Panc1 (cell line): ENCODE data around the gene GADL1.

Experiments used
- POLR2AphosphoS5 ChIP-seq: IDR thresholded peaks from 2 replicates; pipeline ENCODE4 v1.6.1; 2012; ENCODE audit warnings: mild to moderate bottlenecking, low read depth, low read length, moderate library complexity
- SIN3A ChIP-seq: IDR thresholded peaks from 2 replicates; pipeline ENCODE4 v1.6.1; 2012; ENCODE audit warnings: low read depth, mild to moderate bottlenecking, low read length, moderate library complexity, borderline replicate concordance; ENCODE audit not compliant: insufficient read depth
- TCF7L2 ChIP-seq: IDR thresholded peaks from 2 replicates; pipeline ENCODE4 v1.6.1; 2011; ENCODE audit warnings: mild to moderate bottlenecking, low read depth, low read length, inconsistent platforms
- TF ChIP-seq, protein P1 (sequence below): fragments of 450-650 bp; IDR thresholded peaks from 2 replicates; pipeline ENCODE4 v1.5.1; 2017; ENCODE audit warnings: mild to moderate bottlenecking
- TF ChIP-seq, protein P2 (sequence below), 2 experiments: IDR thresholded peaks; 2 replicates each; pipeline ENCODE4 v1.6.1; 2011 to 2012; ENCODE audit warnings: low read depth in 2 of 2, control low read depth in 1 of 2, low read length in 1 of 2, mild to moderate bottlenecking in 1 of 2, moderate library complexity in 1 of 2; ENCODE audit not compliant: insufficient read depth in 1 of 2

- TF ChIP-seq, protein P1, sequence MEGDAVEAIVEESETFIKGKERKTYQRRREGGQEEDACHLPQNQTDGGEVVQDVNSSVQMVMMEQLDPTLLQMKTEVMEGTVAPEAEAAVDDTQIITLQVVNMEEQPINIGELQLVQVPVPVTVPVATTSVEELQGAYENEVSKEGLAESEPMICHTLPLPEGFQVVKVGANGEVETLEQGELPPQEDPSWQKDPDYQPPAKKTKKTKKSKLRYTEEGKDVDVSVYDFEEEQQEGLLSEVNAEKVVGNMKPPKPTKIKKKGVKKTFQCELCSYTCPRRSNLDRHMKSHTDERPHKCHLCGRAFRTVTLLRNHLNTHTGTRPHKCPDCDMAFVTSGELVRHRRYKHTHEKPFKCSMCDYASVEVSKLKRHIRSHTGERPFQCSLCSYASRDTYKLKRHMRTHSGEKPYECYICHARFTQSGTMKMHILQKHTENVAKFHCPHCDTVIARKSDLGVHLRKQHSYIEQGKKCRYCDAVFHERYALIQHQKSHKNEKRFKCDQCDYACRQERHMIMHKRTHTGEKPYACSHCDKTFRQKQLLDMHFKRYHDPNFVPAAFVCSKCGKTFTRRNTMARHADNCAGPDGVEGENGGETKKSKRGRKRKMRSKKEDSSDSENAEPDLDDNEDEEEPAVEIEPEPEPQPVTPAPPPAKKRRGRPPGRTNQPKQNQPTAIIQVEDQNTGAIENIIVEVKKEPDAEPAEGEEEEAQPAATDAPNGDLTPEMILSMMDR = no peak
- TF ChIP-seq POLR2AphosphoS5 = no peak
- no peak for TF ChIP-seq SIN3A
- TF ChIP-seq, protein P2, sequence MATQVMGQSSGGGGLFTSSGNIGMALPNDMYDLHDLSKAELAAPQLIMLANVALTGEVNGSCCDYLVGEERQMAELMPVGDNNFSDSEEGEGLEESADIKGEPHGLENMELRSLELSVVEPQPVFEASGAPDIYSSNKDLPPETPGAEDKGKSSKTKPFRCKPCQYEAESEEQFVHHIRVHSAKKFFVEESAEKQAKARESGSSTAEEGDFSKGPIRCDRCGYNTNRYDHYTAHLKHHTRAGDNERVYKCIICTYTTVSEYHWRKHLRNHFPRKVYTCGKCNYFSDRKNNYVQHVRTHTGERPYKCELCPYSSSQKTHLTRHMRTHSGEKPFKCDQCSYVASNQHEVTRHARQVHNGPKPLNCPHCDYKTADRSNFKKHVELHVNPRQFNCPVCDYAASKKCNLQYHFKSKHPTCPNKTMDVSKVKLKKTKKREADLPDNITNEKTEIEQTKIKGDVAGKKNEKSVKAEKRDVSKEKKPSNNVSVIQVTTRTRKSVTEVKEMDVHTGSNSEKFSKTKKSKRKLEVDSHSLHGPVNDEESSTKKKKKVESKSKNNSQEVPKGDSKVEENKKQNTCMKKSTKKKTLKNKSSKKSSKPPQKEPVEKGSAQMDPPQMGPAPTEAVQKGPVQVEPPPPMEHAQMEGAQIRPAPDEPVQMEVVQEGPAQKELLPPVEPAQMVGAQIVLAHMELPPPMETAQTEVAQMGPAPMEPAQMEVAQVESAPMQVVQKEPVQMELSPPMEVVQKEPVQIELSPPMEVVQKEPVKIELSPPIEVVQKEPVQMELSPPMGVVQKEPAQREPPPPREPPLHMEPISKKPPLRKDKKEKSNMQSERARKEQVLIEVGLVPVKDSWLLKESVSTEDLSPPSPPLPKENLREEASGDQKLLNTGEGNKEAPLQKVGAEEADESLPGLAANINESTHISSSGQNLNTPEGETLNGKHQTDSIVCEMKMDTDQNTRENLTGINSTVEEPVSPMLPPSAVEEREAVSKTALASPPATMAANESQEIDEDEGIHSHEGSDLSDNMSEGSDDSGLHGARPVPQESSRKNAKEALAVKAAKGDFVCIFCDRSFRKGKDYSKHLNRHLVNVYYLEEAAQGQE (IDR thresholded peaks at IDR 0.05; ENCODE audit: insufficient read depth in 1 of 2, low read depth in 2 of 2, low read length in 1 of 2) = no peak
- TF ChIP-seq TCF7L2 = no peak
Observed at GRCh38 chr3:30685267-30685667, 209.2 kb downstream of the GADL1 start.
